ENCODE data around the gene TNFSF8.

Gene TNFSF8

DNA sequence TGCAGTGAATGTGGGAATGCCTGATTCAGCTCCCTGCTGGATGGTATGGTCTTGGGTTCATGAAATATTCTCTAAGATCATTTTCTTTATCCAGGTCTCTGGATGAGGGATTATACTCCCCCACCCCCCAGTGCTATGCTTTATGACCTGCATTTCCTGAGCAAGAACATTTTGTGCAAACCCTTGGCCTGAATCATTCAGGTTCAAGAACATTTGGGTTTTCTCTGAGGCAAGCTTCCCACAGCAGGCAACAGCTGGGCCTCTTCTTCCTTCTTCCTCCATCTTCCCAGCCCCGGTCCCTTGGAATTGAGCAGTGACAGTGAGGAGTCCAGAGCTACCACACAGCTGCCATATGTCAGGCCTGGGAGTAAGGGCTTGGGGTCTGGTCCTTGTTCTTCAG lies 65.9 kb downstream of the TNFSF8 start:
- no peak for DNase-seq

DNA sequence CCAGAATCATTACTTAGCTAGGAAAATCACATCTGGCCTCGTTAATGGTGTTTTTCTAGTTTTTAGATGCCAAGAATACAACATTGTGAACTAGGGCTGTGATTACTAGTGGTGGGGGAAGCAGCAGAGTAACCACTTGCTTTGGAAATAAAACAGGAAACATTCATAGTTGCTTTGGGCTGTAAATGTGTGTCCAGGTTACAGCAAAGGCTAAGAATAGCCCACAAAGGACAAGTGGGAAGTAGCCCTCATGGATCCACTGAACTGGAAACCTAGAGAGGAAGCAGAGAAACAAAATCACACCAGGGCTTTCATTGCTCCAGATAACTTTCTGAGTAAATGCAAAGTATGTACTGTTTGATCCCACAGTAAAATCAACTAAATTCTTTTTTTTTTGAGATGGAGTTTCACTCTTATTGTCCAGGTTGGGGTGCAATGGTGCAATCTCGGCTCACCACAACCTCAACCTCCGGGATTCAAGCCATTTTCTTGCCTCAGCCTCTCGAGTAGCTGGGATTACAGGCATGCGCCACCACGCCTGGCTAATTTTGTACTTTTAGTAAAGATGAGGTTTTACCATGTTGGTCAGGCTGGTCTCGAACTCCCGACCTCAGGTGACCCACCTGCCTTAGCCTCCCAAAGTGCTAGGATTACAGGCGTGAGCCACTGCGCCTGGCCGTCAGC lies 68.3 kb downstream of the TNFSF8 start:
- no peak for DNase-seq

DNA sequence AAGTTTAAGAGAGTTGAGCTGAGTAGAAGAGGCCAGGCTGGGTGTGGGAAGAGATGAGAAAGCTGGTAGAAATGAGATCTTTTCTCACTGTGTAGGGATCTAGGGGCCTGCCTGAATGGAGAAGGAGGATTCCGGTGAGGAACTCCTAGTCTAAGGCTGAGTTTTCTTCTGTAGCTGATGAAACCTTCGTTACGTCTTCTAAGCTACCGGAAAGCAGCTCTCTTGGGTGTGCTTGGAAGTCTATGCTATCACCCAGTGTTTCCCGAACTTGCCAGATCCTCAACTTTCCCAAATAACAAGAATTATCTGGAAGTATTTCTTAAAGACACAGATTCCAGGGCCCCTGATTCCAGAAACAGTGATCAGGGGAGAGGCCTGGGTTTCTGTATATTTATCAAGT lies 69.1 kb downstream of the TNFSF8 start:
- no peak for DNase-seq

DNA sequence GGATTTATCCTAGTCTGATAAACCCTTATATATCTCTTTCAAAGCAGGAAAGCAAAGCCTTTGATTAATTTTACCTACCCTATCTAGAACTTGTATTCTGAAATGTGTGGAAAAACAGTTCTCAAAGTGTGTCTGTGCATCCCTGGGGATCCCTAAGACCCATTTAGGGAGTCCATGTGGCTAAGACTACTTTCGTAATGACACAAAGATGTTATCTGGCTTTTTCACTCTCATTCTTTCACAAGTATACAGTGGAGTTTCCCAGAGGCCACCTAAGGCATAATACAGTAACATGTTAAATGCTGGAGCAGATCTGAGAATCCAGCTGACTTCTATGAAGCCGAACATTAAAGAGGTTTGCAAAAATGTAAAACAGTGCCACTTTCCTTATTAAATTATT lies 70.2 kb downstream of the TNFSF8 start:
- DNase-seq: no peak

DNA sequence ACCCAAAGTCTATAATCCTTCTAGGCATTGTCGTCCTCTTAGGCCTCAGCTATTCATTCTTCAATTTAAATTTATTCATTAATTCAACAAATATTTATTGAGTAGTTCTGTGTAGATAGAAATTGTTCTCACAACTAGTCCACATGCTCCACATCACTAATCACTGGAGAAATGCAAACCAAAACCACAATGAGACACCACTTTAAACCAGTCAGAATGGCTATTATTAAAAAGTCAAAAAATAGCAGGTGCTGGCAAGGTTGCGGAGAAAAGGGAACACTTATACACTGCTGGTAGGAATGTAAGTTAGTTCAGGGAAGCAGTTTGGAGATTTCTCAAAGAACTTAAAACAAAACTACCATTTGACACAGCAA lies 73.5 kb downstream of the TNFSF8 start:
- no peak for DNase-seq

DNA sequence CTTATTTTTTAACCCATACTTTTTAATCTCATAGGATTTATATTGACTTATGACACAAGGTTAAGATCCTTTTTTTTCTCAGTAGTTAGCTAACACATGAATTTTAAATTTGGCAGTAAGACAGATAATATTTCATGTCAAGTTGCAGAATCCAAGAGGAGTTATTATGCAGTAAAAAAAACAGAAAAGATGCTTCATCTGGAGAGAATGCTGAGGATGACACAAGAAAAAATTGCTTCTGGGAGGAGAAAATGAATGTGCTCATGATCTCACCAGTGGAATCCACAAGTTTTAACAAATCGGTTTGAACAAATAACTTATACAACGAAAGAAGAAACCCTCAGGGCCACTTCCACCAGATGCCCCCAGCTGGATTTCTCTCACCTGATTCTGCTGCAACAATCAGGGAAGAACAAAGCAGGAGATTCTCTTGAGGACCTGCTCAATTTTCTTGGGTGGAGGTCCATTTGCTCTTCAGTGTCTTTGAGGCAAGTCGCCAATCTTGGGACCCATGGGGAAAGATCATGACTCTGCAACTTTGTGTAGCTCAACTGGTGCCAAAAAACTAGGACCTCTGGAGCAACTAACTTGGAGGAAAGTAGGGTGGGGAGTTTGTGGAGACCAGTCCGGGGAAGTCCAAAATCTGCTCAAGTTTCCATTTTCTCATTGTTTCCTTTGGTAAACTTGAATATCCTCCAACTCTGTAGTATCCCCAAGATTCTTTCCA lies 74.0 kb downstream of the TNFSF8 start:
- DNase-seq: no peak

DNA sequence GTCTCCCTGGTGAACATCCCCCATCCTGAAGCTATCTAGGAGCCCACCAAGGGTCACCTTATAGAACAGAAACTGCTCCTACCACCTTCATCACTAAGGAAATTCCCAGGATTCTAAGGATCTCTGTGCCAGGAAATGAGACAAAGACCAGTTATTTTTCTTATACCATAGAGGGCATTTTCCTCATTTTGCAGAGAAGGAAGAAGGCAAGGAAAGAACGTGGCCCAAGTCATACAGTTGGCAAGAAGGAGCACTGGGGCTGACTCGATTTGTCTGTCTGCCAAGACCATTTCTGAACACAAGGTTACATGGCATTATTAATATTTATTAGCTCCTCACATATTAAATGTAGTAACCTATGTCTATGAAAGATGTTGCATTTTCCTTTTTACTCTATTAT lies 74.9 kb downstream of the TNFSF8 start:
- DNase-seq: no peak

DNA sequence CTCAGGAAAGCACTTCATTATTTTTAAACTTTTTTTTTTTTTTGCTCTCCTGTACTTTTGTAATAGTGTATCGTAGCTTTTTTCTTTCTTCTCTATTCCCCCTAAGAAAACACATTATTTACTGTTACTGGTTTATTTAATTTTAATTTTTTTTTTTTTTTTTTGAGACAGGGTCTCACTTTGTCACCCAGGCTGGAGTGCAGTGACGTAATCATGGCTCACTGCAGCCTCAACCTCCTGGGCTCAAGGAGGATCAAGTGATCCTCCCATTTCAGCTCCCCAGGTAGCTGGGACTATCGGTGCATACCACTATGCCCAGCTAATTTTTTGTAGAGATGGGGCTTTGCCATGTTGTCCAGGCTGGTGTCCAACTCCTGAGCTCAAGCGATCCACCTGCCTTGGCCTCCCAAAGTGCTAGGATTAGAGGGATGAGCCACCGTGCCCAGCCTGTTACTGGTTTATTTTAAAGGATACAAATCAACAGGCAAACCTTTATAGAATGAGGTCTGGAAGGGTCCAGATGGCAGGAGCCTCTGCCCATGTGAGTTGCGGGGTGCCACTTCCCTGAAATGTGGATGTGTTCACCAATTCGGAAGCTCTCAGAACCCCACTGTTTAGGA lies 75.5 kb downstream of the TNFSF8 start:
- DNase-seq: no peak

DNA sequence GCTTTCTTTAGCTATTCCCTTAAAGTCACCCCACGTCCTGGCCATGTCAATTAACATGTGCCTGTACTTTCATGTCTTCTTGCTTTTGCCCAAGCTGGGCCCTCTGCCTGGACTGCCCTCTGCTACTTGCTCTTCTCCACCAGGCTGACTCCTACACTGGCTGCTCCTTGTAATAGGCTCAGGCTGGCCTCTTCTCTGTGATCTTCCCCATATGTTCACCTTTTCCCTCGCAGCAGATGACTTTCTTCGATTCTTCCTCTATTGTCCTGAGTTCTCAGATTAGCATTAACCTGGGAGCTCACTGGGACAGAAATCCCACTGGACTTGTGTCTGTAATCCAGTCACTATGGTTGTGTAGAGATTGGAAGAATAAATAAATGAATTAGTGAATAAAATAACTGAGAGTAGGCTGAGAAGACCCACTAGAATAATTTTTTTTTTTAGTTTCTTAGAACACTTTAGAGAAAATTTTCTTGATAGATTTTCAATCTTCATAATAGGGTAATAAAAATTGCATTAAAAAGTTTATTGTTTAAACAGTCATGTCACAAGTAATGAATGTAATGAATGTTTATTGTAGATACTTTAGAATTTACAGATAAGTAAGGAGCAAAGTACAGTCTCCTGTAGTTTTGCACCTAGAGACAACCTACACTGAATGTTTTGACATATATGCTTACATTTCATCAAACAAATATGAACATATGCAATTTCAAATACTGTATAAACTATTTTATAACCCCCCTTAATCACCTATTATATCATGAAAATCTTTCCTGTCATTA lies 77.1 kb downstream of the TNFSF8 start:
- no peak for DNase-seq

DNA sequence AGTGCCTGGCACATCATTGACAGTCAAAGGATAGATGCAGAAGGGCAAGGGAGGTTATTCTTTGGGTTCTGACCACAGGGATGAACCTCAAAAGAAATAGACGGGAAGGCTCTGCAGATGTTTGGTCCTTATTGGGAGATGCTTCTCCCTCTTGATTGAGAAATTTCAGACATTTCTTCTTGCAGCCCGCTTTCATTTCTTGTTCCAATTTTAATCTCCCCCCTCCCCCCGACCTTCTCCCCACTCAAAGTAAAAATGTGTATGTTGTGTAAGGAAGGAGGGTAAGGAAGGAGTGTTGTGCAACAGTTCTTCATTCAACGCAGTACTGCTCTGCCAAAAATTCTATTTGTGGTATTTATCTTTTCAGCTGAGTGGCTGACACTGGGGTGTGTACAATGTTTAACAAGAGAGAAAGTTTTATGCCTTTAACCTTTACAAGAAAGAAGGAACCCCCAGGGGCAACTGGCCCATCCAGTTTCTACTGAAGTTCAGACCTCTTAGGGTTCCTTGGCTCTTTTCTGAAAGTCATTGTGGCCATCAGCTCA lies 78.3 kb downstream of the TNFSF8 start:
- no peak for DNase-seq

DNA sequence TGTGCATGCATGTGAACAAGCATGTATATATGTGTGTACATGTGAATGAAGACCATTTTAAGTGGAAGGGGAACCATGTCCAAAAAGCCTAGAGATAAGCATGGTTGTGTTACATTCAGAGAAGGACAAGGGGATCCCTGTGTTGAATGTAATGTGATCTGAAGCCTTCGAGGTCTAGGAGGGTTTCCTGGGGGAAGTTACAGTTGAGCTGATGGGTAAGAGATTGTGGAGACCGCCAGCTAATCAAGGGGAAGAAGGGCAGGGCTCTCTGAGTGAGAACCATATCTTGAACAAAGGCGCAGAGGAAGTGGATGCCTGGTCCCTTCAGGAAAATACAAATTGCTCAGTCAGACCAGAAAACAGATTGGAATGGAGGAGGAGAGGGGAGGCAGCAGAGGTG lies 79.1 kb downstream of the TNFSF8 start:
- no peak for DNase-seq
